Ishikawa (cell line): ENCODE measurements around the gene SH2D6.

Source experiments
- CEBPB ChIP-seq: IDR thresholded peaks from 2 replicates; pipeline ENCODE4 v1.6.1; 2012
- CREB1 ChIP-seq: IDR thresholded peaks from 2 replicates; pipeline ENCODE4 v1.6.1; 2012; ENCODE audit warnings: low read depth
- EP300 ChIP-seq: IDR thresholded peaks from 2 replicates; pipeline ENCODE4 v1.6.1; 2012; ENCODE audit warnings: borderline replicate concordance
- FOXM1 ChIP-seq: IDR thresholded peaks from 2 replicates; pipeline ENCODE4 v1.6.1; 2012; ENCODE audit warnings: low read depth, borderline replicate concordance
- NFIC ChIP-seq: IDR thresholded peaks from 2 replicates; pipeline ENCODE4 v1.6.1; 2012
- RAD21 ChIP-seq: IDR thresholded peaks from 2 replicates; pipeline ENCODE4 v1.6.1; 2012; ENCODE audit warnings: low read depth
- TEAD4 ChIP-seq: IDR thresholded peaks from 2 replicates; pipeline ENCODE4 v1.6.1; 2012
- TF ChIP-seq, protein P1 (sequence below): IDR thresholded peaks from 2 replicates; pipeline ENCODE4 v1.6.1; 2012; ENCODE audit warnings: low read depth, mild to moderate bottlenecking
- TF ChIP-seq, protein P2 (sequence below): IDR thresholded peaks from 2 replicates; pipeline ENCODE4 v1.6.1; 2012
- TF ChIP-seq, protein P3 (sequence below): IDR thresholded peaks from 2 replicates; pipeline ENCODE4 v1.6.1; 2012

DNA sequence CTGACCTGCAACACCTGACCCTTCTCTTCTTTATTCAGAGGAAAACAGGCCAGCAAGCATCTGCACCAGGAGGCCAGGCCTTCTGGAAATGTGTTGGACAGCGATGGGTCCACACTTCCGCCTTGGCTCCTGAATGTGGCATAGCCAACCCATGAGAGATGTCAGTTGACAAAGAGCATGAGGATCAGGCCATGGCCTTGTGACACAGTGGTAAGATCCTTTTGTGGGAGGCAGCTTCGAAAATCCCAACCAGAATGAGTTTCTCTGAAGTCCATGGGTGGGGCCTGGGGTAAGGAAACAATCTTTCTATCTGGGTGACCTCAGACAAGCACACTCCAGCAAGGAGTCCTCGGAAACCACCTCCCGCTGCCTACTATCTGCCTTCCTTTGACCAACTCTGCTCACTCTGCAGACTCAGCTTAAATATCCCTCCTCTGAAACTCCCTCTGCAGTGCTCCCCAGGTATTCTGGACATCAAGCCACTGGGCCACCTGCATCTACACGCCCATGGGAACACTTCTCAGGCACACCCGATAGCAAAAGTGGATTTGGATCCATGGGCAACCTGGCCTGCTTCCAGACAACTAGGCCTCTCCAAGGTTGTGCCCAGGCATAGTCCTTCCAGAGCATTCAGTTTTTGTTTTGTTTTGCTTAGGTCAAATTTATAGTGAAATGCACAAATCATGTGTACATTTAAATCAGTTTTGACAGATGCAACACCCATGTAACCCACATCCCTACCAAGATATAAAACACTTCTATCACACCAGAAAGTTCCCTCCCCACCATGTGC lies 3.6 kb upstream of the SH2D6 start:
- no peak for TF ChIP-seq RAD21
- TF ChIP-seq NFIC = no peak
- TF ChIP-seq TEAD4 = no peak
- no peak for TF ChIP-seq EP300
- TF ChIP-seq, protein P1, sequence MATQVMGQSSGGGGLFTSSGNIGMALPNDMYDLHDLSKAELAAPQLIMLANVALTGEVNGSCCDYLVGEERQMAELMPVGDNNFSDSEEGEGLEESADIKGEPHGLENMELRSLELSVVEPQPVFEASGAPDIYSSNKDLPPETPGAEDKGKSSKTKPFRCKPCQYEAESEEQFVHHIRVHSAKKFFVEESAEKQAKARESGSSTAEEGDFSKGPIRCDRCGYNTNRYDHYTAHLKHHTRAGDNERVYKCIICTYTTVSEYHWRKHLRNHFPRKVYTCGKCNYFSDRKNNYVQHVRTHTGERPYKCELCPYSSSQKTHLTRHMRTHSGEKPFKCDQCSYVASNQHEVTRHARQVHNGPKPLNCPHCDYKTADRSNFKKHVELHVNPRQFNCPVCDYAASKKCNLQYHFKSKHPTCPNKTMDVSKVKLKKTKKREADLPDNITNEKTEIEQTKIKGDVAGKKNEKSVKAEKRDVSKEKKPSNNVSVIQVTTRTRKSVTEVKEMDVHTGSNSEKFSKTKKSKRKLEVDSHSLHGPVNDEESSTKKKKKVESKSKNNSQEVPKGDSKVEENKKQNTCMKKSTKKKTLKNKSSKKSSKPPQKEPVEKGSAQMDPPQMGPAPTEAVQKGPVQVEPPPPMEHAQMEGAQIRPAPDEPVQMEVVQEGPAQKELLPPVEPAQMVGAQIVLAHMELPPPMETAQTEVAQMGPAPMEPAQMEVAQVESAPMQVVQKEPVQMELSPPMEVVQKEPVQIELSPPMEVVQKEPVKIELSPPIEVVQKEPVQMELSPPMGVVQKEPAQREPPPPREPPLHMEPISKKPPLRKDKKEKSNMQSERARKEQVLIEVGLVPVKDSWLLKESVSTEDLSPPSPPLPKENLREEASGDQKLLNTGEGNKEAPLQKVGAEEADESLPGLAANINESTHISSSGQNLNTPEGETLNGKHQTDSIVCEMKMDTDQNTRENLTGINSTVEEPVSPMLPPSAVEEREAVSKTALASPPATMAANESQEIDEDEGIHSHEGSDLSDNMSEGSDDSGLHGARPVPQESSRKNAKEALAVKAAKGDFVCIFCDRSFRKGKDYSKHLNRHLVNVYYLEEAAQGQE = no peak
- TF ChIP-seq CEBPB = no peak
- TF ChIP-seq, protein P2, sequence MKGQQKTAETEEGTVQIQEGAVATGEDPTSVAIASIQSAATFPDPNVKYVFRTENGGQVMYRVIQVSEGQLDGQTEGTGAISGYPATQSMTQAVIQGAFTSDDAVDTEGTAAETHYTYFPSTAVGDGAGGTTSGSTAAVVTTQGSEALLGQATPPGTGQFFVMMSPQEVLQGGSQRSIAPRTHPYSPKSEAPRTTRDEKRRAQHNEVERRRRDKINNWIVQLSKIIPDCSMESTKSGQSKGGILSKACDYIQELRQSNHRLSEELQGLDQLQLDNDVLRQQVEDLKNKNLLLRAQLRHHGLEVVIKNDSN = no peak
- TF ChIP-seq CREB1 = no peak
- no peak for TF ChIP-seq FOXM1
- TF ChIP-seq, protein P3, sequence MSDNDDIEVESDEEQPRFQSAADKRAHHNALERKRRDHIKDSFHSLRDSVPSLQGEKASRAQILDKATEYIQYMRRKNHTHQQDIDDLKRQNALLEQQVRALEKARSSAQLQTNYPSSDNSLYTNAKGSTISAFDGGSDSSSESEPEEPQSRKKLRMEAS = no peak
